HL-60 (cell line): ENCODE data around the gene FAM110A.

ENCODE experiments used
- GABPA ChIP-seq: IDR thresholded peaks from 2 replicates; pipeline ENCODE4 v1.6.1; 2012; ENCODE audit warnings: low read depth
- POLR2AphosphoS5 ChIP-seq: IDR thresholded peaks from 2 replicates; pipeline ENCODE4 v1.6.1; 2012; ENCODE audit warnings: low read depth
- REST ChIP-seq: IDR thresholded peaks from 2 replicates; pipeline ENCODE4 v1.6.1; 2012; ENCODE audit warnings: low read depth; ENCODE audit not compliant: insufficient replicate concordance
- TF ChIP-seq, protein P1 (sequence below): IDR thresholded peaks from one replicate; pipeline ENCODE4 v1.5.1; 2011; ENCODE audit warnings: low read length, control low read depth, inconsistent platforms; ENCODE audit not compliant: insufficient read depth

DNA sequence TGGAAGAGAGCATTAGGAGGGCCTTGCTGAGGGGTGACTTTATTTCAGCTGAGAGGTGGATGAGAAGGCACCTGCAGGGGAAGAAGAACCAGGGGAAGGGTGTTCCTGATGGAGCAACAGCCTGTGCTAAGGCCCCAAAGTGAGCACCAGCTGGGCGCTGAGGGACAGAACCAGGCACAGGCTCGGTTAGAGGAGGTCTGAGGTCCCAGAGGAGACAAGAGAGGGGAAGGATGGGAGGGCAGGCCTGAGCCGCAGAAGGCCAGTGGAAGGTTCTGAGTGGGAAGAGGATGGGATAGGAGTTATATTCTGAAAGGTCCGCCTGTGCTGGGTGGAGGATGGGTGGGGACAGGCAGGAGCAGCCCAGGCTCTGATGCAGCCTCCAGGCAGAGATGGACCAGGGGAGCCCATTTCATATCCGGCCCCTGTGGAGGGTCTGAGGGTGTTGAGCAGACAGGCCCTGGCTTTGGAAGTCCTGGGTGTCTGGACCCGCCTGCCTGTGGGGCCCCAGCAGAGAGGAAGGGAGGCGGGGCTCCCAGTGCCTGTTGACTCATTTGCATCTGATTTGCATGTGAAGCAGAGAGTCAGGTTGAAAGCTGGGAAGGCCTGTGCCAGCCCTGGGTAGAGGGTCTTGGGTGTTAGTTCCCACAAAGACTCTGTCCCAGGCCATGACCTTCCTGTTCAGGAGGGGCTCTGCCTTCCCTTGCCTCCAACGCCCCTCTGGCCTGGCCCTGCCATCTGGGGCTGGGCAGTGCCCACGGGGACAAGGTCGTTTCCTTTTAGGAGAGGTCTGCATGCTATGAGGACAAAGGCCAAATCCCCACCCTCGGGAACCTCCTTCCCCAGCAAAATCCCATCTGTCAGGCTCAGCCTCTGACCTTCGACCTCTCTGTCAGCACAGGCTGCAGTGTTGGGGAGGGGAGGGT lies 10.6 kb upstream of the FAM110A start:
- TF ChIP-seq, protein P1, sequence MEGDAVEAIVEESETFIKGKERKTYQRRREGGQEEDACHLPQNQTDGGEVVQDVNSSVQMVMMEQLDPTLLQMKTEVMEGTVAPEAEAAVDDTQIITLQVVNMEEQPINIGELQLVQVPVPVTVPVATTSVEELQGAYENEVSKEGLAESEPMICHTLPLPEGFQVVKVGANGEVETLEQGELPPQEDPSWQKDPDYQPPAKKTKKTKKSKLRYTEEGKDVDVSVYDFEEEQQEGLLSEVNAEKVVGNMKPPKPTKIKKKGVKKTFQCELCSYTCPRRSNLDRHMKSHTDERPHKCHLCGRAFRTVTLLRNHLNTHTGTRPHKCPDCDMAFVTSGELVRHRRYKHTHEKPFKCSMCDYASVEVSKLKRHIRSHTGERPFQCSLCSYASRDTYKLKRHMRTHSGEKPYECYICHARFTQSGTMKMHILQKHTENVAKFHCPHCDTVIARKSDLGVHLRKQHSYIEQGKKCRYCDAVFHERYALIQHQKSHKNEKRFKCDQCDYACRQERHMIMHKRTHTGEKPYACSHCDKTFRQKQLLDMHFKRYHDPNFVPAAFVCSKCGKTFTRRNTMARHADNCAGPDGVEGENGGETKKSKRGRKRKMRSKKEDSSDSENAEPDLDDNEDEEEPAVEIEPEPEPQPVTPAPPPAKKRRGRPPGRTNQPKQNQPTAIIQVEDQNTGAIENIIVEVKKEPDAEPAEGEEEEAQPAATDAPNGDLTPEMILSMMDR, result no peak
- no peak for TF ChIP-seq POLR2AphosphoS5
- TF ChIP-seq REST, result no peak
- TF ChIP-seq GABPA, result no peak
